ENCODE measurements around the gene AR. TPM values are rescaled to one million over a fixed set of nuclear protein-coding genes. Genes with fewer than 3 reads are reported as not detected.

The AR gene
- total and polyA plus RNA-seq, 2 of the 8 experiments (the other 6 are each of a cell fraction or from before 2014, with no cell fraction given) = 7.1 to 10.7 TPM

- H3K4me3 ChIP-seq (ENCODE audit: extremely low read depth in 1 of 4, insufficient read depth in 2 of 4, low read depth in 3 of 4, low read length in 4 of 4) = no peak overlapping the region
- no peaks in the 10 kb centered on the region; a peak in 1 of 7 replicates for H3K4me1 ChIP-seq (replicated peaks in 1 of 4; ENCODE audit: control insufficient read depth in 3 of 4, insufficient read depth in 4 of 4, low read length in 3 of 4)
- H4K20me1 ChIP-seq (replicated peaks in 1 of 2; ENCODE audit: control insufficient read depth in 1 of 2, insufficient read depth in 2 of 2, low read length in 2 of 2) = no peaks in the 10 kb centered on the region
- no peaks in the 10 kb centered on the region for H3K79me1 ChIP-seq (ENCODE audit: low read depth, low read length)
- TF ChIP-seq ASH2L (IDR thresholded peaks at IDR 0.05; ENCODE audit: low read length) (no peak), EGR1 (IDR thresholded peaks at IDR 0.05; ENCODE audit: borderline replicate concordance, low read depth, low read length) (no peak), KDM5A (IDR thresholded peaks at IDR 0.05; ENCODE audit: low read length) (no peak), TEAD4 (IDR thresholded peaks at IDR 0.05; ENCODE audit: low read depth, low read length) (no peak), KDM1A (IDR thresholded peaks at IDR 0.05; ENCODE audit: borderline replicate concordance, low read length) (no peak), CBX8 (IDR thresholded peaks at IDR 0.05; ENCODE audit: borderline replicate concordance, low read depth, low read length) (no peak), USF2 (IDR thresholded peaks at IDR 0.05; ENCODE audit: low read length) (no peak)
- no peak overlapping the region for H3K27ac ChIP-seq (ENCODE audit: low read depth, low read length)
- no peak overlapping the region for H2AFZ ChIP-seq (ENCODE audit: low read length)
- H3K9me3 ChIP-seq (ENCODE audit: insufficient read depth in 2 of 2, low read depth in 1 of 2, low read length in 1 of 2) = no peaks in the 10 kb centered on the region
- ChIA-PET POLR2A (ENCODE audit: partially characterized antibody) (no interaction called here), CTCF (ENCODE audit: partially characterized antibody) (interaction anchor here (1.0 kb wide), 1 partner anchor 8 kb away, joined by 3 read pairs; no protein-coding TSS in a partner anchor)
- no peak overlapping the region for H2BK5ac ChIP-seq (ENCODE audit: low read depth, low read length)
- no peak overlapping the region for H3K23ac ChIP-seq (ENCODE audit: insufficient read length)
- no peak overlapping the region for H2BK15ac ChIP-seq (ENCODE audit: low read length)
- H3K18ac ChIP-seq (ENCODE audit: extremely low read depth, low read length) = no peak overlapping the region
- no peak overlapping the region for H2BK20ac ChIP-seq (ENCODE audit: low read length)
- H3K79me2 ChIP-seq (ENCODE audit: control insufficient read depth in 1 of 2, insufficient read depth in 2 of 2, low read length in 2 of 2) = no peaks in the 10 kb centered on the region
- no peak overlapping the region for H2AK5ac ChIP-seq (ENCODE audit: low read depth, low read length)
- no peak for DNase-seq (ENCODE audit: low read depth in 1 of 2, low spot score in 2 of 2)
- no peak overlapping the region for H3K4me2 ChIP-seq (ENCODE audit: insufficient read depth in 1 of 2, low read depth in 2 of 2, low read length in 2 of 2)
- no peaks in the 10 kb centered on the region for H3K23me2 ChIP-seq (ENCODE audit: low read depth, low read length)
- no peak for FAIRE-seq
- no peak overlapping the region for H2BK12ac ChIP-seq (ENCODE audit: low read depth, low read length)
- H3K9ac ChIP-seq (replicated peaks in 1 of 4; ENCODE audit: extremely low read depth in 1 of 4, low read depth in 3 of 4, low read length in 3 of 4) = no peak overlapping the region
- H3K27me3 ChIP-seq (replicated peaks in 1 of 4; ENCODE audit: control insufficient read depth in 3 of 4, extremely low read depth in 1 of 4, insufficient read depth in 3 of 4, low read length in 3 of 4) = no peaks in the 10 kb centered on the region
- no peak overlapping the region for H3K56ac ChIP-seq (replicated peaks; ENCODE audit: insufficient read length, low read depth, low read length)
- H2BK120ac ChIP-seq (replicated peaks; ENCODE audit: low read depth, low read length) = no peak overlapping the region
- H3K36me3 ChIP-seq (ENCODE audit: control insufficient read depth in 2 of 4, insufficient read depth in 4 of 4, low read length in 3 of 4) = no peaks in the 10 kb centered on the region
- no peak overlapping the region for H3K4ac ChIP-seq (replicated peaks; ENCODE audit: insufficient read length, low read depth, low read length)
- no peak overlapping the region for H4K5ac ChIP-seq (ENCODE audit: insufficient read length, low read depth, low read length)
- no peak overlapping the region for H4K8ac ChIP-seq (ENCODE audit: extremely low read depth, insufficient read depth, low read length)
- H4K91ac ChIP-seq (replicated peaks; ENCODE audit: insufficient read length, low read length) = no peak overlapping the region
- H3K14ac ChIP-seq (ENCODE audit: insufficient read length) = no peak overlapping the region
These were observed 23.1 kb upstream of the AR start for GRCh38 chrX:67520671-67521070.

Measured in H1 (cell line).